ENCODE results near the gene HIVEP3.

- TF ChIP-seq, protein P1, sequence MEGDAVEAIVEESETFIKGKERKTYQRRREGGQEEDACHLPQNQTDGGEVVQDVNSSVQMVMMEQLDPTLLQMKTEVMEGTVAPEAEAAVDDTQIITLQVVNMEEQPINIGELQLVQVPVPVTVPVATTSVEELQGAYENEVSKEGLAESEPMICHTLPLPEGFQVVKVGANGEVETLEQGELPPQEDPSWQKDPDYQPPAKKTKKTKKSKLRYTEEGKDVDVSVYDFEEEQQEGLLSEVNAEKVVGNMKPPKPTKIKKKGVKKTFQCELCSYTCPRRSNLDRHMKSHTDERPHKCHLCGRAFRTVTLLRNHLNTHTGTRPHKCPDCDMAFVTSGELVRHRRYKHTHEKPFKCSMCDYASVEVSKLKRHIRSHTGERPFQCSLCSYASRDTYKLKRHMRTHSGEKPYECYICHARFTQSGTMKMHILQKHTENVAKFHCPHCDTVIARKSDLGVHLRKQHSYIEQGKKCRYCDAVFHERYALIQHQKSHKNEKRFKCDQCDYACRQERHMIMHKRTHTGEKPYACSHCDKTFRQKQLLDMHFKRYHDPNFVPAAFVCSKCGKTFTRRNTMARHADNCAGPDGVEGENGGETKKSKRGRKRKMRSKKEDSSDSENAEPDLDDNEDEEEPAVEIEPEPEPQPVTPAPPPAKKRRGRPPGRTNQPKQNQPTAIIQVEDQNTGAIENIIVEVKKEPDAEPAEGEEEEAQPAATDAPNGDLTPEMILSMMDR (conservative IDR thresholded peaks at IDR 0.05; ENCODE audit: low read depth, low read length): no peak
- TF ChIP-seq EZH2 (IDR thresholded peaks at IDR 0.05; ENCODE audit: borderline replicate concordance, low read depth, low read length, poor library complexity, severe bottlenecking): no peak
Observed at GRCh38 chr1:41860771-41861170, 58.0 kb downstream of the HIVEP3 start.
